A673 (cell line): ENCODE data around the gene SCGB1A1.

Source experiments
- CTCF ChIP-seq: fragments of 300-800, 200-600 bp; sonication (generic); conservative IDR thresholded peaks from 2 replicates; pipeline ENCODE4 v1.5.1; 2017; ENCODE audit warnings: low read depth, mild to moderate bottlenecking, antibody characterized with exemption, low read length, moderate library complexity, mixed read lengths
- EZH2 ChIP-seq: fragments of 200-600 bp; sonication (generic); IDR thresholded peaks from 2 replicates; pipeline ENCODE4 v1.6.1; 2017; ENCODE audit warnings: borderline replicate concordance, low read depth, mild to moderate bottlenecking, mixed read lengths, antibody characterized with exemption, low read length; ENCODE audit not compliant: poor library complexity, severe bottlenecking

- TF ChIP-seq CTCF (no peak), EZH2 (no peak)
Observed at GRCh38 chr11:62390237-62390636, 28.6 kb upstream of the SCGB1A1 start.
